GM18520 (cell line): ENCODE measurements around the gene SNCAIP.
"Not testable (repeated sequence)": the region's sequence is repeated elsewhere in the genome, so short reads cannot be mapped to it uniquely, and the experiment has no call there.

Experiments
- ATAC-seq: cut with Tn5 transposase; IDR thresholded peaks from one replicate; pipeline ENCODE4 v1.9.1; 2021; ENCODE audit not compliant: unreplicated experiment

The SNCAIP gene

GRCh38 chr5:122458278-122458872 lies 146.3 kb downstream of the SNCAIP start:
- no peak for ATAC-seq

- no peak for ATAC-seq
Measured at GRCh38 chr5:122462486-122462885, 150.4 kb downstream of the SNCAIP start.

GRCh38 chr5:122463221-122463620 lies 151.2 kb downstream of the SNCAIP start:
- peak; percentile 74 for ATAC-seq

- ATAC-seq: no peak
Measured at GRCh38 chr5:122464191-122464590, 152.2 kb downstream of the SNCAIP start.

- ATAC-seq: no peak
Measured at GRCh38 chr5:122465031-122465577, 153.1 kb downstream of the SNCAIP start.

- no peak for ATAC-seq
Measured at GRCh38 chr5:122465994-122466393, 154.0 kb downstream of the SNCAIP start.

- no peak for ATAC-seq
Measured at GRCh38 chr5:122468351-122469116, 156.5 kb downstream of the SNCAIP start.

GRCh38 chr5:122469384-122469919 lies 157.4 kb downstream of the SNCAIP start:
- ATAC-seq: no peak

- ATAC-seq: no peak
Measured at GRCh38 chr5:122470365-122470764, 158.3 kb downstream of the SNCAIP start.

GRCh38 chr5:122471031-122471751 lies 159.2 kb downstream of the SNCAIP start:
- no peak for ATAC-seq

GRCh38 chr5:122471752-122472061 lies 159.7 kb downstream of the SNCAIP start:
- no peak for ATAC-seq

- no peak for ATAC-seq
Measured at GRCh38 chr5:122473138-122473843, 161.3 kb downstream of the SNCAIP start.

GRCh38 chr5:122473941-122474340 lies 161.9 kb downstream of the SNCAIP start:
- ATAC-seq: no peak

GRCh38 chr5:122478741-122479442 lies 166.9 kb downstream of the SNCAIP start:
- no peak for ATAC-seq

GRCh38 chr5:122480146-122480545 lies 168.1 kb downstream of the SNCAIP start:
- no peak for ATAC-seq

GRCh38 chr5:122484103-122484502 lies 172.1 kb downstream of the SNCAIP start:
- ATAC-seq: no peak

GRCh38 chr5:122485226-122485625 lies 173.2 kb downstream of the SNCAIP start:
- no peak for ATAC-seq

- ATAC-seq: not testable (repeated sequence)
Measured at GRCh38 chr5:122486616-122487015, 174.6 kb downstream of the SNCAIP start.

- ATAC-seq: no peak
Measured at GRCh38 chr5:122490718-122491117, 178.7 kb downstream of the SNCAIP start.

GRCh38 chr5:122492675-122493074 lies 180.6 kb downstream of the SNCAIP start:
- no peak for ATAC-seq
